Measurements from ENCODE around the gene EFEMP2.

- TF ChIP-seq POLR2AphosphoS5 (IDR thresholded peaks at IDR 0.05; ENCODE audit: low read length), result no peak
- TF ChIP-seq CTCF (IDR thresholded peaks at IDR 0.05 in 2 of 3, conservative IDR thresholded peaks at IDR 0.05 in 1 of 3; ENCODE audit: control insufficient read depth in 2 of 3, extremely low read depth in 1 of 3, insufficient read depth in 1 of 3, low read depth in 3 of 3, low read length in 3 of 3), result no peak
- TF ChIP-seq SUPT20H (IDR thresholded peaks at IDR 0.05; ENCODE audit: borderline replicate concordance, control insufficient read depth, low read depth, low read length), result no peak
- TF ChIP-seq NRF1 (conservative IDR thresholded peaks at IDR 0.05; ENCODE audit: low read depth, low read length), result no peak
- no peak for TF ChIP-seq ZBTB33 (IDR thresholded peaks at IDR 0.05)
- no peak for TF ChIP-seq SMAD5 (IDR thresholded peaks at IDR 0.05; ENCODE audit: low read depth)
- no peak for TF ChIP-seq RELA (IDR thresholded peaks at IDR 0.05; ENCODE audit: borderline replicate concordance, partially characterized antibody)
- no peak for TF ChIP-seq IRF5 (IDR thresholded peaks at IDR 0.05; ENCODE audit: borderline replicate concordance)
Observed at GRCh38 chr11:65885231-65885630, 12.6 kb upstream of the EFEMP2 start.

Measured in GM12878 (cell line).